ENCODE data around the gene LRRC74A. TPM values are rescaled to one million over a fixed set of nuclear protein-coding genes. Genes with fewer than 3 reads are reported as not detected.

Gene LRRC74A
- polyA plus RNA-seq, 1 of the 3 experiments (the other 2 are of a cell fraction), result not detected

DNA sequence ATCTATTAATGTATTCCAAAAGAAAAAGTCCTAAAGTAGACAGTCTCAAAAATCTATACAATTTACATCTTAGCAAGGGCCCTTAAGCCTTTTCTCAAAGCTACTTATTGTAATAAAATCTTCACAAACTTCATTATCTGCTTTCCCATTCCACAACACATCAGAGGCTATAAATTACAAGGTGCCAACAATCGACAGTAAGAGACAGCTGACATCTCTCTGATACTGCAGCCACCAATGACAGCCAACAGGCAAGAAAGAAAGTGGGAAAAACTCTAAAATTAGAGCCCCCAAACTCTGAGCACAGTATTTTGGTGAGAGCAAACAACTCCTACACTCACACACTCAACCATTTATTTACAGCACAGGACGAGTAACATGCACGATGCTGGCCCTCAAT is 15.7 kb upstream of the LRRC74A start:
- 91% methylated on average over 3 of the region's 3 CpGs for WGBS (ENCODE audit: low lambda C conversion rate)
- Histone ChIP-seq H3K4me1 (ENCODE audit: control insufficient read depth in 1 of 2, insufficient read depth in 2 of 2, low read depth in 1 of 2, low read length in 1 of 2) (peaks cover 6 to 16% of the 10 kb centered on the region in 2 experiments; a peak in 3 of 4 replicates), H3K9me2 (no peaks in the 10 kb centered on the region), H3K79me2 (ENCODE audit: insufficient read depth) (peaks cover 5% of the 10 kb centered on the region; the same call in 1 of the 2 replicates), H3K36me3 (replicated peaks in 1 of 2; ENCODE audit: control insufficient read depth in 1 of 2, insufficient read depth in 2 of 2, low read length in 1 of 2) (peaks cover 0 to 38% of the 10 kb centered on the region in 2 experiments), H3K27ac (ENCODE audit: low read depth in 2 of 2, low read length in 1 of 2) (no peak overlapping the region; a peak in 1 of 4 replicates), H3K27me3 (ENCODE audit: insufficient read depth) (no peaks in the 10 kb centered on the region; the same call in 1 of the 2 replicates), H3K4me3 (ENCODE audit: low read depth in 2 of 2, low read length in 1 of 2) (peak overlapping the region in 1 of 2 experiments; percentile 59; a peak in 2 of 4 replicates), H3K9ac (peak overlapping the region; percentile 27; the same call in 1 of the 2 replicates), H4K20me1 (ENCODE audit: insufficient read depth) (no peaks in the 10 kb centered on the region), H3F3A (replicated peaks; ENCODE audit: insufficient read depth) (peaks cover 5% of the 10 kb centered on the region), H3K4me2 (peak overlapping the region; percentile 95), H3K9me3 (no peaks in the 10 kb centered on the region), H2AFZ (ENCODE audit: low read depth) (peak overlapping the region; percentile 56)
- CTCF ChIA-PET, result interaction anchor here (0.7 to 9.9 kb wide), 7 partner anchors 9 to 102 kb away, joined by 4 to 112 read pairs (median 6); no protein-coding TSS in a partner anchor
- TF ChIP-seq EZH2phosphoT487 (IDR thresholded peaks at IDR 0.05; ENCODE audit: borderline replicate concordance, low read depth), result no peak
- TF ChIP-seq USF1 (IDR thresholded peaks at IDR 0.05; ENCODE audit: borderline replicate concordance, low read depth), result no peak
- TF ChIP-seq JUND (IDR thresholded peaks at IDR 0.05), result no peak
- no peak for TF ChIP-seq FOSL2 (IDR thresholded peaks at IDR 0.05; ENCODE audit: borderline replicate concordance, low read depth)
- no peak for TF ChIP-seq SMC3 (IDR thresholded peaks at IDR 0.05; ENCODE audit: low read depth, low read length)
- no peak for TF ChIP-seq RAD21 (IDR thresholded peaks at IDR 0.05; ENCODE audit: low read length)
- TF ChIP-seq MEF2A (IDR thresholded peaks at IDR 0.05; ENCODE audit: borderline replicate concordance, low read depth), result no peak
- no peak for TF ChIP-seq CHD2 (IDR thresholded peaks at IDR 0.05; ENCODE audit: low read length, partially characterized antibody)
- no peak for TF ChIP-seq MXI1 (IDR thresholded peaks at IDR 0.05; ENCODE audit: low read depth, low read length)
- no peak for TF ChIP-seq NRF1 (IDR thresholded peaks at IDR 0.05; ENCODE audit: low read depth, low read length)
- TF ChIP-seq GATA2 (CRISPR knock-in tag; IDR thresholded peaks at IDR 0.05), result no peak
- TF ChIP-seq RXRA (IDR thresholded peaks at IDR 0.05; ENCODE audit: borderline replicate concordance, low read depth), result no peak
- TF ChIP-seq, protein P1, sequence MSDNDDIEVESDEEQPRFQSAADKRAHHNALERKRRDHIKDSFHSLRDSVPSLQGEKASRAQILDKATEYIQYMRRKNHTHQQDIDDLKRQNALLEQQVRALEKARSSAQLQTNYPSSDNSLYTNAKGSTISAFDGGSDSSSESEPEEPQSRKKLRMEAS (IDR thresholded peaks at IDR 0.05; ENCODE audit: low read depth), result no peak
- TF ChIP-seq GABPA (IDR thresholded peaks at IDR 0.05; ENCODE audit: low read depth), result no peak
- TF ChIP-seq IRF3 (IDR thresholded peaks at IDR 0.05; ENCODE audit: low read depth, low read length), result no peak
- no peak for TF ChIP-seq NFIC (IDR thresholded peaks at IDR 0.05; ENCODE audit: borderline replicate concordance)
- POLR2A ChIA-PET, result interaction anchor here (1.5 kb wide), 1 partner anchor 100 kb away, joined by 5 read pairs; no protein-coding TSS in a partner anchor
- no peak for DNase-seq

All from SK-N-SH (cell line).